H1 (cell line): ENCODE data around the gene LRRC74B. TPM values are rescaled to one million over a fixed set of nuclear protein-coding genes. Genes with fewer than 3 reads are reported as not detected.
A peak's percentile ranks its signal among the peaks of the same experiment; 100 is the strongest.

Experiments used
- BACH1 ChIP-seq: IDR thresholded peaks from 2 replicates; pipeline ENCODE4 v1.6.1; 2012; ENCODE audit warnings: low read length, improper control_type of control experiment
- CTBP2 ChIP-seq: IDR thresholded peaks from 2 replicates; pipeline ENCODE4 v1.7.0; 2011; ENCODE audit warnings: borderline replicate concordance, mild to moderate bottlenecking, moderate library complexity, mixed read lengths, low read length; ENCODE audit not compliant: insufficient read depth, insufficient read length
- HDAC6 ChIP-seq: IDR thresholded peaks from one replicate; pipeline ENCODE4 v1.7.1; 2012; ENCODE audit warnings: low read depth, mild to moderate bottlenecking, inconsistent platforms, low read length, moderate library complexity
- polyA plus RNA-seq, 7 experiments: library from polyadenylated mRNA; depleted of rRNA in 3 of 7; stranded (reverse) in 5 of 7; unstranded in 2 of 7; fragments of >200 nt in 5 of 7; fragments of 200-250 nt in 2 of 7; gene quantifications; 1 replicate in 5 of 7; 2 replicates in 1 of 7; 4 replicates in 1 of 7; pipeline versions ENCODE4 v1.2.1 to v1.2.3, GENCODE V29; 2011 to 2013; ENCODE audit warnings: missing spikeins in 2 of 7, mixed read lengths in 2 of 7
- total RNA-seq: library from RNA; stranded (reverse); fragmentation: NEBNext Ultra II Directional; extraction: Animal tissue kit (Norgen Biotek cat#: 25700); gene quantifications from 2 replicates; pipeline ENCODE4 v1.2.1, GENCODE V29; 2021
- TF ChIP-seq, protein P1 (sequence below): fragments of 300-600 bp; sonication (generic); IDR thresholded peaks from 2 replicates; pipeline ENCODE4 v1.7.1; 2012; ENCODE audit warnings: low read length, moderate library complexity, mild to moderate bottlenecking, inconsistent platforms; ENCODE audit not compliant: insufficient replicate concordance
- TF ChIP-seq, protein P2 (sequence below): IDR thresholded peaks from 2 replicates; pipeline ENCODE4 v1.6.1; 2012; ENCODE audit warnings: inconsistent platforms

LRRC74B gene
- total and polyA plus RNA-seq, 2 of the 8 experiments (the other 6 are each of a cell fraction or from before 2014, with no cell fraction given) = not detected

DNA sequence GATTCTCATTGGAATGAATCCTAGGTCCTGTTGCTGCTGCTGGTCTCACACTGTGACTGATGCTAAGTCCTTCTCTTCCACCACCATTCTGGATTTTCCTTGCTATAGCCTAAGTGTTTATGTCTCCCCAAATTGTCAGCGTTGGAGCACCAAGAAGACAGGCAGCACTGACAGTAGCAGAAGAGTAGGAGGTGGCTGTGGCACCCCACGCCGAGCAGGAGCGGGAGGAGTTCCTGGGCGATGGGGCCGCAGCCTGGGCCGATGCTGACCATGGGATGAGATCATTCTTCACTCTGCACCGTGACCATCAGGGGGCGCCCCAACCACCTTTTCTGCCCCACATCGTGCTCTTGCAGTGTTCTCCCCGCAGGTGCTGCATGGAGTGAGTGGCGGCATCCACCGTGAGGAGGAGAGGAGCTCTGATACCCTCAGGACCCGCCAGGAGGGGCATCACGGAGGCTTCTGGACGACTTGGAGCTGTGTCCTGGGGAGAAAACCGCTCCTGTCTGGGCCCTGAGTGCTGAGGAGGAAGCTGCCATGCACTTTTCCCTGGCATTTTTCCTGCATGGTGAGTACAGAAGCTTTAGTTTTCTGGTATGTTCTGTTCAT, 57.0 kb downstream of the LRRC74B start (continued):
- TF ChIP-seq, protein P1, sequence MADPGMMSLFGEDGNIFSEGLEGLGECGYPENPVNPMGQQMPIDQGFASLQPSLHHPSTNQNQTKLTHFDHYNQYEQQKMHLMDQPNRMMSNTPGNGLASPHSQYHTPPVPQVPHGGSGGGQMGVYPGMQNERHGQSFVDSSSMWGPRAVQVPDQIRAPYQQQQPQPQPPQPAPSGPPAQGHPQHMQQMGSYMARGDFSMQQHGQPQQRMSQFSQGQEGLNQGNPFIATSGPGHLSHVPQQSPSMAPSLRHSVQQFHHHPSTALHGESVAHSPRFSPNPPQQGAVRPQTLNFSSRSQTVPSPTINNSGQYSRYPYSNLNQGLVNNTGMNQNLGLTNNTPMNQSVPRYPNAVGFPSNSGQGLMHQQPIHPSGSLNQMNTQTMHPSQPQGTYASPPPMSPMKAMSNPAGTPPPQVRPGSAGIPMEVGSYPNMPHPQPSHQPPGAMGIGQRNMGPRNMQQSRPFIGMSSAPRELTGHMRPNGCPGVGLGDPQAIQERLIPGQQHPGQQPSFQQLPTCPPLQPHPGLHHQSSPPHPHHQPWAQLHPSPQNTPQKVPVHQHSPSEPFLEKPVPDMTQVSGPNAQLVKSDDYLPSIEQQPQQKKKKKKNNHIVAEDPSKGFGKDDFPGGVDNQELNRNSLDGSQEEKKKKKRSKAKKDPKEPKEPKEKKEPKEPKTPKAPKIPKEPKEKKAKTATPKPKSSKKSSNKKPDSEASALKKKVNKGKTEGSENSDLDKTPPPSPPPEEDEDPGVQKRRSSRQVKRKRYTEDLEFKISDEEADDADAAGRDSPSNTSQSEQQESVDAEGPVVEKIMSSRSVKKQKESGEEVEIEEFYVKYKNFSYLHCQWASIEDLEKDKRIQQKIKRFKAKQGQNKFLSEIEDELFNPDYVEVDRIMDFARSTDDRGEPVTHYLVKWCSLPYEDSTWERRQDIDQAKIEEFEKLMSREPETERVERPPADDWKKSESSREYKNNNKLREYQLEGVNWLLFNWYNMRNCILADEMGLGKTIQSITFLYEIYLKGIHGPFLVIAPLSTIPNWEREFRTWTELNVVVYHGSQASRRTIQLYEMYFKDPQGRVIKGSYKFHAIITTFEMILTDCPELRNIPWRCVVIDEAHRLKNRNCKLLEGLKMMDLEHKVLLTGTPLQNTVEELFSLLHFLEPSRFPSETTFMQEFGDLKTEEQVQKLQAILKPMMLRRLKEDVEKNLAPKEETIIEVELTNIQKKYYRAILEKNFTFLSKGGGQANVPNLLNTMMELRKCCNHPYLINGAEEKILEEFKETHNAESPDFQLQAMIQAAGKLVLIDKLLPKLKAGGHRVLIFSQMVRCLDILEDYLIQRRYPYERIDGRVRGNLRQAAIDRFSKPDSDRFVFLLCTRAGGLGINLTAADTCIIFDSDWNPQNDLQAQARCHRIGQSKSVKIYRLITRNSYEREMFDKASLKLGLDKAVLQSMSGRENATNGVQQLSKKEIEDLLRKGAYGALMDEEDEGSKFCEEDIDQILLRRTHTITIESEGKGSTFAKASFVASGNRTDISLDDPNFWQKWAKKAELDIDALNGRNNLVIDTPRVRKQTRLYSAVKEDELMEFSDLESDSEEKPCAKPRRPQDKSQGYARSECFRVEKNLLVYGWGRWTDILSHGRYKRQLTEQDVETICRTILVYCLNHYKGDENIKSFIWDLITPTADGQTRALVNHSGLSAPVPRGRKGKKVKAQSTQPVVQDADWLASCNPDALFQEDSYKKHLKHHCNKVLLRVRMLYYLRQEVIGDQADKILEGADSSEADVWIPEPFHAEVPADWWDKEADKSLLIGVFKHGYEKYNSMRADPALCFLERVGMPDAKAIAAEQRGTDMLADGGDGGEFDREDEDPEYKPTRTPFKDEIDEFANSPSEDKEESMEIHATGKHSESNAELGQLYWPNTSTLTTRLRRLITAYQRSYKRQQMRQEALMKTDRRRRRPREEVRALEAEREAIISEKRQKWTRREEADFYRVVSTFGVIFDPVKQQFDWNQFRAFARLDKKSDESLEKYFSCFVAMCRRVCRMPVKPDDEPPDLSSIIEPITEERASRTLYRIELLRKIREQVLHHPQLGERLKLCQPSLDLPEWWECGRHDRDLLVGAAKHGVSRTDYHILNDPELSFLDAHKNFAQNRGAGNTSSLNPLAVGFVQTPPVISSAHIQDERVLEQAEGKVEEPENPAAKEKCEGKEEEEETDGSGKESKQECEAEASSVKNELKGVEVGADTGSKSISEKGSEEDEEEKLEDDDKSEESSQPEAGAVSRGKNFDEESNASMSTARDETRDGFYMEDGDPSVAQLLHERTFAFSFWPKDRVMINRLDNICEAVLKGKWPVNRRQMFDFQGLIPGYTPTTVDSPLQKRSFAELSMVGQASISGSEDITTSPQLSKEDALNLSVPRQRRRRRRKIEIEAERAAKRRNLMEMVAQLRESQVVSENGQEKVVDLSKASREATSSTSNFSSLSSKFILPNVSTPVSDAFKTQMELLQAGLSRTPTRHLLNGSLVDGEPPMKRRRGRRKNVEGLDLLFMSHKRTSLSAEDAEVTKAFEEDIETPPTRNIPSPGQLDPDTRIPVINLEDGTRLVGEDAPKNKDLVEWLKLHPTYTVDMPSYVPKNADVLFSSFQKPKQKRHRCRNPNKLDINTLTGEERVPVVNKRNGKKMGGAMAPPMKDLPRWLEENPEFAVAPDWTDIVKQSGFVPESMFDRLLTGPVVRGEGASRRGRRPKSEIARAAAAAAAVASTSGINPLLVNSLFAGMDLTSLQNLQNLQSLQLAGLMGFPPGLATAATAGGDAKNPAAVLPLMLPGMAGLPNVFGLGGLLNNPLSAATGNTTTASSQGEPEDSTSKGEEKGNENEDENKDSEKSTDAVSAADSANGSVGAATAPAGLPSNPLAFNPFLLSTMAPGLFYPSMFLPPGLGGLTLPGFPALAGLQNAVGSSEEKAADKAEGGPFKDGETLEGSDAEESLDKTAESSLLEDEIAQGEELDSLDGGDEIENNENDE = no peak
- TF ChIP-seq HDAC6 (no peak), BACH1 (peak; percentile 88), CTBP2 (no peak)
- TF ChIP-seq, protein P2, sequence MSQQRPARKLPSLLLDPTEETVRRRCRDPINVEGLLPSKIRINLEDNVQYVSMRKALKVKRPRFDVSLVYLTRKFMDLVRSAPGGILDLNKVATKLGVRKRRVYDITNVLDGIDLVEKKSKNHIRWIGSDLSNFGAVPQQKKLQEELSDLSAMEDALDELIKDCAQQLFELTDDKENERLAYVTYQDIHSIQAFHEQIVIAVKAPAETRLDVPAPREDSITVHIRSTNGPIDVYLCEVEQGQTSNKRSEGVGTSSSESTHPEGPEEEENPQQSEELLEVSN = peak; percentile 62
